Vagina (tissue), 2 donors: Measurements from ENCODE around the gene NUP37.

Experiments used
- CTCF ChIP-seq, 3 experiments: fragments of 450-650 bp in 2 of 3; fragments of 200-600 bp in 1 of 3; sonication (generic) in 1 of 3; IDR thresholded peaks; one replicate each; pipeline ENCODE4 v1.5.1; 2017 to 2019; ENCODE audit warnings: antibody characterized with exemption in 3 of 3, mild to moderate bottlenecking in 2 of 3, moderate library complexity in 2 of 3
- POLR2A ChIP-seq, 2 donors: fragments of 450-650 bp; IDR thresholded peaks; one replicate each; pipeline ENCODE4 v1.6.1; 2017; ENCODE audit warnings: antibody characterized with exemption in 2 of 2, mild to moderate bottlenecking in 2 of 2, moderate library complexity in 2 of 2
- POLR2AphosphoS5 ChIP-seq, 2 donors: sonication (generic); formaldehyde crosslinking; IDR thresholded peaks; one replicate each; pipeline ENCODE4 v1.9.0; 2017; ENCODE audit warnings: antibody characterized with exemption in 2 of 2, mild to moderate bottlenecking in 2 of 2, low read depth in 1 of 2; ENCODE audit not compliant: insufficient read depth in 1 of 2

- TF ChIP-seq POLR2A (IDR thresholded peaks at IDR 0.05) (no peak), POLR2AphosphoS5 (IDR thresholded peaks at IDR 0.05; ENCODE audit: insufficient read depth in 1 of 2, low read depth in 1 of 2) (no peak), CTCF (IDR thresholded peaks at IDR 0.05) (no peak)
Observed at GRCh38 chr12:102144221-102144620, 24.3 kb upstream of the NUP37 start.
